HFFc6 (cell line): ENCODE results near the gene CENPS. TPM values are rescaled to one million over a fixed set of nuclear protein-coding genes. Genes with fewer than 3 reads are reported as not detected.

Source experiments
- DNase-seq: peaks from one replicate; pipeline ENCODE4 v3.0.0-alpha.2; 2018
- H3K27ac Mint-ChIP-seq: 2 replicates; pipeline ENCODE4 v1.8.0; 2020; ENCODE audit warnings: mild to moderate bottlenecking, mixed read lengths
- H3K27me3 Mint-ChIP-seq: 2 replicates; pipeline ENCODE4 v1.8.0; 2021; ENCODE audit warnings: mild to moderate bottlenecking, moderate library complexity, mixed read lengths; ENCODE audit not compliant: insufficient read depth
- H3K36me3 Mint-ChIP-seq: 2 replicates; pipeline ENCODE4 v1.8.0; 2021; ENCODE audit warnings: low read depth, mixed read lengths
- H3K4me1 Mint-ChIP-seq: 2 replicates; pipeline ENCODE4 v1.8.0; 2020; ENCODE audit warnings: low read depth, mixed read lengths
- H3K4me3 Mint-ChIP-seq: 2 replicates; pipeline ENCODE4 v1.8.0; 2020; ENCODE audit warnings: mild to moderate bottlenecking, moderate library complexity, mixed read lengths
- H3K9me3 Mint-ChIP-seq: 2 replicates; pipeline ENCODE4 v1.8.0; 2020; ENCODE audit warnings: mild to moderate bottlenecking, mixed read lengths
- CTCF ChIP-seq: fragments of 200-600 bp; sonication (generic); IDR thresholded peaks from 2 replicates; pipeline ENCODE4 v1.5.0; 2021; ENCODE audit warnings: antibody characterized with exemption, mild to moderate bottlenecking
- total RNA-seq, 6 experiments: library from RNA; stranded (reverse); fragmentation: NEBNext Ultra II Directional; extraction: Animal tissue kit (Norgen Biotek cat#: 25700); gene quantifications; 2 replicates in 1 of 6; 3 replicates in 5 of 6; pipeline ENCODE4 v1.2.3, GENCODE V29; 2021

Gene CENPS
- total RNA-seq, 6 experiments from 2014 or later = 24.3 to 31.0 (median 27.3) TPM

- H3K9me3 Mint-ChIP-seq = peaks cover 5% of the 10 kb centered on the region
- H3K4me1 Mint-ChIP-seq = peaks cover 44% of the 10 kb centered on the region
- H3K27me3 Mint-ChIP-seq = peaks cover 8% of the 10 kb centered on the region
- peak; percentile 98 for DNase-seq
- peak; percentile 22; the same call in 1 of the 2 replicates for TF ChIP-seq CTCF
- peaks cover 31% of the 10 kb centered on the region for H3K36me3 Mint-ChIP-seq
- H3K27ac Mint-ChIP-seq = peak within 1 kb of the TSS; percentile 90
- H3K4me3 Mint-ChIP-seq = peak within 1 kb of the TSS; percentile 94
Observed at GRCh38 chr1:10398734-10399443, 31.3 kb upstream of the CENPS start, which contains the start of gene PGD. Gene PGD (plus strand): TSS chr1:10399064. CDS start chr1:10399118, 54 bp downstream.

GRCh38 chr1:10399444-10399941 is 30.7 kb upstream of the CENPS start:
- H3K4me3 Mint-ChIP-seq = peak overlapping the region; percentile 94
- no peak for TF ChIP-seq CTCF
- H3K4me1 Mint-ChIP-seq = peaks cover 49% of the 10 kb centered on the region
- H3K9me3 Mint-ChIP-seq = no peaks in the 10 kb centered on the region
- H3K36me3 Mint-ChIP-seq = peaks cover 28% of the 10 kb centered on the region
- DNase-seq = peak; percentile 27
- H3K27me3 Mint-ChIP-seq = peaks cover 8% of the 10 kb centered on the region
- H3K27ac Mint-ChIP-seq = peak overlapping the region; percentile 85

- peaks cover 8% of the 10 kb centered on the region for H3K27me3 Mint-ChIP-seq
- peak overlapping the region; percentile 85 for H3K27ac Mint-ChIP-seq
- H3K4me3 Mint-ChIP-seq = peak overlapping the region; percentile 94
- no peak for TF ChIP-seq CTCF
- no peaks in the 10 kb centered on the region for H3K9me3 Mint-ChIP-seq
- H3K36me3 Mint-ChIP-seq = peaks cover 31% of the 10 kb centered on the region
- peaks cover 49% of the 10 kb centered on the region for H3K4me1 Mint-ChIP-seq
- no peak for DNase-seq
Observed at GRCh38 chr1:10400013-10400412, 30.2 kb upstream of the CENPS start.

GRCh38 chr1:10401281-10401680 is 29.0 kb upstream of the CENPS start:
- H3K36me3 Mint-ChIP-seq = peaks cover 33% of the 10 kb centered on the region
- no peaks in the 10 kb centered on the region for H3K9me3 Mint-ChIP-seq
- H3K4me1 Mint-ChIP-seq = peaks cover 49% of the 10 kb centered on the region
- H3K27me3 Mint-ChIP-seq = peaks cover 8% of the 10 kb centered on the region
- peak; percentile 27 for DNase-seq
- H3K27ac Mint-ChIP-seq = peak overlapping the region; percentile 85
- H3K4me3 Mint-ChIP-seq = peak overlapping the region; percentile 94
- no peak for TF ChIP-seq CTCF

- TF ChIP-seq CTCF = no peak
- peak; percentile 60 for DNase-seq
- Mint-ChIP-seq H3K27me3 (peaks cover 8% of the 10 kb centered on the region), H3K27ac (peak overlapping the region; percentile 76), H3K4me3 (peak overlapping the region; percentile 45; the same call in 1 of the 2 replicates), H3K4me1 (peaks cover 49% of the 10 kb centered on the region), H3K9me3 (no peaks in the 10 kb centered on the region), H3K36me3 (peaks cover 47% of the 10 kb centered on the region)
Observed at GRCh38 chr1:10402729-10403274, 27.4 kb upstream of the CENPS start.
